CD4-positive, alpha-beta T cell treated with Interleukin-21 for 1 hour (primary cell): Measurements from ENCODE around the gene MIB2.
A peak's percentile ranks its signal among the peaks of the same experiment; 100 is the strongest.
"Not testable (repeated sequence)": the region's sequence is repeated elsewhere in the genome, so short reads cannot be mapped to it uniquely, and the experiment has no call there.

ENCODE experiments used
- DNase-seq: peaks from one replicate; pipeline ENCODE4 v3.0.0-alpha.2; 2020

Gene MIB2

GRCh38 chr1:1627829-1628753 lies 12.8 kb downstream of the MIB2 start:
- DNase-seq = no peak

- DNase-seq = peak; percentile 57
Observed at GRCh38 chr1:1628754-1629429, 13.6 kb downstream of the MIB2 start.

GRCh38 chr1:1629430-1630190 lies 14.3 kb downstream of the MIB2 start:
- DNase-seq = peak; percentile 91

- peak; percentile 97 for DNase-seq
Observed at GRCh38 chr1:1630191-1630964, 15.1 kb downstream of the MIB2 start.

GRCh38 chr1:1630965-1631781 lies 15.9 kb downstream of the MIB2 start:
- peak; percentile 75 for DNase-seq

- DNase-seq = no peak
Observed at GRCh38 chr1:1631782-1632420, 16.6 kb downstream of the MIB2 start, which contains the start of gene MMP23B. Gene MMP23B (plus strand): TSS chr1:1632173. CDS start chr1:1632219, 46 bp downstream.

GRCh38 chr1:1633409-1633808 lies 18.1 kb downstream of the MIB2 start:
- not testable (repeated sequence) for DNase-seq

GRCh38 chr1:1634613-1635012 lies 19.3 kb downstream of the MIB2 start:
- DNase-seq = not testable (repeated sequence)

GRCh38 chr1:1636621-1637478 lies 21.6 kb downstream of the MIB2 start:
- not testable (repeated sequence) for DNase-seq

GRCh38 chr1:1637479-1637875 lies 22.2 kb downstream of the MIB2 start:
- not testable (repeated sequence) for DNase-seq

- not testable (repeated sequence) for DNase-seq
Observed at GRCh38 chr1:1638528-1638927, 23.2 kb downstream of the MIB2 start.

GRCh38 chr1:1639368-1639767 lies 24.1 kb downstream of the MIB2 start:
- DNase-seq = not testable (repeated sequence)

- not testable (repeated sequence) for DNase-seq
Observed at GRCh38 chr1:1640081-1640480, 24.8 kb downstream of the MIB2 start.

- not testable (repeated sequence) for DNase-seq
Observed at GRCh38 chr1:1640711-1641461, 25.6 kb downstream of the MIB2 start.

- not testable (repeated sequence) for DNase-seq
Observed at GRCh38 chr1:1646326-1646725, 31.0 kb downstream of the MIB2 start.

- not testable (repeated sequence) for DNase-seq
Observed at GRCh38 chr1:1647567-1648241, 32.4 kb downstream of the MIB2 start.

- DNase-seq = not testable (repeated sequence)
Observed at GRCh38 chr1:1648265-1648664, 33.0 kb downstream of the MIB2 start.
